ENCODE results near the gene C2CD5.
"Not testable (repeated sequence)": the region's sequence is repeated elsewhere in the genome, so short reads cannot be mapped to it uniquely, and the experiment has no call there.

Gene C2CD5, protein sequence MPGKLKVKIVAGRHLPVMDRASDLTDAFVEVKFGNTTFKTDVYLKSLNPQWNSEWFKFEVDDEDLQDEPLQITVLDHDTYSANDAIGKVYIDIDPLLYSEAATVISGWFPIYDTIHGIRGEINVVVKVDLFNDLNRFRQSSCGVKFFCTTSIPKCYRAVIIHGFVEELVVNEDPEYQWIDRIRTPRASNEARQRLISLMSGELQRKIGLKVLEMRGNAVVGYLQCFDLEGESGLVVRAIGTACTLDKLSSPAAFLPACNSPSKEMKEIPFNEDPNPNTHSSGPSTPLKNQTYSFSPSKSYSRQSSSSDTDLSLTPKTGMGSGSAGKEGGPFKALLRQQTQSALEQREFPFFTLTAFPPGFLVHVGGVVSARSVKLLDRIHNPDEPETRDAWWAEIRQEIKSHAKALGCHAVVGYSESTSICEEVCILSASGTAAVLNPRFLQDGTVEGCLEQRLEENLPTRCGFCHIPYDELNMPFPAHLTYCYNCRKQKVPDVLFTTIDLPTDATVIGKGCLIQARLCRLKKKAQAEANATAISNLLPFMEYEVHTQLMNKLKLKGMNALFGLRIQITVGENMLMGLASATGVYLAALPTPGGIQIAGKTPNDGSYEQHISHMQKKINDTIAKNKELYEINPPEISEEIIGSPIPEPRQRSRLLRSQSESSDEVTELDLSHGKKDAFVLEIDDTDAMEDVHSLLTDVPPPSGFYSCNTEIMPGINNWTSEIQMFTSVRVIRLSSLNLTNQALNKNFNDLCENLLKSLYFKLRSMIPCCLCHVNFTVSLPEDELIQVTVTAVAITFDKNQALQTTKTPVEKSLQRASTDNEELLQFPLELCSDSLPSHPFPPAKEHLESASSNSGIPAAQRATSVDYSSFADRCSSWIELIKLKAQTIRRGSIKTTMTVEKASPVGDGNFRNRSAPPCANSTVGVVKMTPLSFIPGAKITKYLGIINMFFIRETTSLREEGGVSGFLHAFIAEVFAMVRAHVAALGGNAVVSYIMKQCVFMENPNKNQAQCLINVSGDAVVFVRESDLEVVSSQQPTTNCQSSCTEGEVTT

DNA sequence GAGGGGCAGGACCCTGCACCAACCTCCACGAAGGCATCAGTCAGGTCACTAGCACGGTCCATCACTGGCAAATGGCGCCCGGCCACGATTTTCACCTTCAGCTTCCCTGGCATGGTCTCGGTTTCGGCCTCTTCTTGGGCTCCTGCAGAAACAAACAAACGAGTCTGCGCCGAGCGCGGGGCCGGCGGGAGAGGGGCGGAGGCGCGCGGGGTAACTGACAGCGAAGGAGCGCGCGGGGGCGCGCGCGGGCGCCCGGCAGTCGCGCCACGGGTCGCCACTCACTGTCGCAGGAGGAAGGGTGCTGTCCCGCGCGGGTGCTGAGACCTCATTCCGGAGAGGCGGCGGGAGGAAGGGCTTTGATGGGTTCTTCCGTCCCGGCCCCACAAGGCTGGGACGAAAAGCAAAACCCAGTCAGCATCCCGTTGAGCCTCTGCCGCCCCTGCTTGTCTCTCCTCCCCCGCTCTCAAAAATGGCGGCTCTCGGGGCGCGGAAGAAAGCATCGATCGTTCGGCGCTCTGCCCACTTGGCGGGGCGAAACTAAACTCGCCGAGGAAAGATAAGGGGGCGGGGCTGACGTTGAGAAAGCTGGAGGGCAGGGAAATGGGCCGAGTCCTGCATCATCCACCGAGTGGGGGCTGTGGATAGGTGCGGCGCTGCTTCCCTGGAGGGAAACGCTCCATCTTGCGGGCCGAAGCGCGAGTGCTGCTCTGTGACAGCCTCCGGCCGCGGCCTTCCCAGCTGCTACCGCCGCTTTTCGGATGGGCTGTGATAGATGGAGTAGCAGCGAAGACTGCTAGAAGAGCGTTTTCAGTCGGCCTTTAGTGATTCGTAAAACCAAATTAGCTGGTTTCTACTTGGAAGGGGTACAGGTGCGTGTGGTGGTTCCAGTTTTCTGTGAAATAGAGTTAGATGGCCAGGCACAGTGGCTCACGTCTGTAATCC lies at the start of gene C2CD5:
C2CD5 (minus strand) TSS at position 505 of the 942 bp plus-strand sequence; CDS start at position 113, 392 bp downstream.
- peak; percentile 94 for DNase-seq (ENCODE audit: low spot score)

DNA sequence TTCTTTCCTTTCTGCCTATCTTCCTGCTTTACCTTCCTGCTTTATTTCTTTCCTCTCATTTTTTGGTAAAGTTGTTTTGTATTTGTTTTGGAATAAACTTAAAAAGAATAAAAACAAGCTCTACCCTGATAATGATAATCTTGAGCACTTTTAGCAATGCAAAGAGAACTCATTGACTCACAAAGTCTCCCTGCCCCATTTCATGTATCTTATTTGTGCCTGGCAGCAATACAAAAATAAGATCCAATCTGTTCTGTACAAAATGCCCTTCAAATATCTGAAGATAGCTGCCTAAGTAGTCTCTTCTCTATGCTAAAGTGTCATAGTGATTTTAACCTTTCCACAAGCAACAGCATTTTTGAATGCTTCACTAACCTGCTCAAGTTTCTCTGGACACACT lies 49.5 kb upstream of the C2CD5 start:
- no peak for DNase-seq (ENCODE audit: low spot score)

DNA sequence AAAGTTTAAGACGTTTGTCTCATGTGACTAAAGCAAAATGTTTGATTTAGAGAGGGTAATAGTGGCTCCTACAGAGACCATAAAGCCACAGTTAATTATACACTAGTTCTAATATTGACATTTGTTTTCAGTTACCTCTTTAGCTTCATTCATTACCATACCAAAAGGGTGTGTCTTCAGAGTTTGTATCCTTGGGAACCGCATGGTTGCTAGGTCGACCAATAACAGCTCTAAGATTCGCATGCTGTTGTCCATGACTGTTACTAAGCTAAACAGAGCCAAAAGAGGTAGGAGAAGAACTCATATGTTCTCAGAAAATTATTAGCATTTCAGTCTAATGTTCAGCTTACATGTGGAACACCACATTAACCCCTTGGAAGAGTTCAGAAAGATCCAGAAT lies 44.5 kb upstream of the C2CD5 start:
- DNase-seq (ENCODE audit: low spot score): no peak

DNA sequence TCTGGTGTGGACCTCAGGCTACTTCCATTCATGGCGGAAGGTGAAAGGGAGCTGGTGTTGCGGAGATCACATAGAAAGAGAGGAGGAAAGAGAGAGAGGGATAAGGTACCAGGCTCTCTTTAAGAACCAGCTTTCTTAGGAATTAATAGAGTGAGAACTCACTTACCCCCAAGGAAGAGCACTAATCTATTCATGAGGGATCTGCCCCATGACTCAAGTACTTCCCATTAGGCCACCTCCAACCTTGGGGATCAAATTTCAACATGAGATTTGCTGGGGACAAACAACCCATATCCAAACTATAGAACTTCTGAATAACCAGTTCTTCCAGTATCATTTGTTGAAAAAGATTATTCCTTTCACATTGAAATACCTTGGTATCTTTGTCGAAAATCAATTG lies 34.0 kb upstream of the C2CD5 start:
- no peak for DNase-seq (ENCODE audit: low spot score)

DNA sequence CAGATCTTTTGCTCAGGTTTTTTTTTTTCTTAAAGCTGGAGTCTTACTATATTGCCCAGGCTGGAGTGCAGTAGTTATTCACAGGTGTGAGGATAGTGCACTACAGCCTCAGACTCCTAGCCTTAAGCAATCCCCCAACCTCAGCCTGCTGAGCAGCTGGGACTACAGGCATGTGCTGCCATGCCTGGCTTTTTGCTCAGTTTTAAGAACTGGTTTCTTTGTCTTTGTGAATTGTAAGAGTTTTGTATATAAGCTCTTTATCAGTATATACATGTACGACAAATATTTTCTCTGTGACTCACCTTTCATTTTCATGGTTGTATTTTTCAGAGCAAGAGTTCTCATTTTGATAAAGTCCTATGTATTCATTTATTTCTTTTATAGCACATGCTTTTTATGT lies 33.3 kb upstream of the C2CD5 start:
- DNase-seq (ENCODE audit: low spot score): no peak

DNA sequence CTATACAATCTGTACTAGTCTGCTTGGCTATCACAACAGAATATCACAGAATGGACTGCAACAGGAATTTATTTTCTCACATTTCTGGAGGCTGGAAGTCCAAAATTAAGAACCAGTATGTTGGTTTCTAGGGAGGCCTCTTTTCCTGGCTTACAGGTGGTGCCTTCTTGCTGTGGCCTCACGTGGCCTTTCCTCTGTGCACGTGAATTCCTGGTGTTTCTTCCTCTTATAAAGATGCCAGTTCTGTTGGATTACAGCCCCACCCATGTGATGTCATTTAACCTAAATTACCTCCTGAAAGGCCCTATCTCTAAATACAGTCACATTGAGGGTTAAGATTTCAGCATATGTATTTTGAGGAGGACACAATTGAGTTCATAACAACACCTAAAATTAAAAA lies 32.1 kb upstream of the C2CD5 start:
- no peak for DNase-seq (ENCODE audit: low spot score)

DNA sequence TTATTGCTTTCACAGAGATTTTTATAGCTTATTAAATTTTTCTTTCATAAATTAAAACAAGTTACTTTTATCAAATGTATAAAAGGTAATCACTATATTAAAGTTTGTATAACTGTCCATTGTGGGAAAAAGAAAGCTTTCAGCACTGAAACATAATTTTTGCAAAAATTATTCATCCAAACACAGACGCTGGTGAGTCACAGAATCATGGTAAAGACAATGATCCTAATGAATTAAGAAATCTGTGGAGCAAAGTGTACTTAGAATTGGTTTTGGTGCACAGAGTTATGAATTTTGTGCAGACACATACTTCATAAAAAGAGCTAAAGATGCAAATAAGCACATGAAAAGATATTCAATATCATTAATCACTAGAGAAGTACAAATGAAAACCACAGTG lies 31.7 kb upstream of the C2CD5 start:
- DNase-seq (ENCODE audit: low spot score): no peak

DNA sequence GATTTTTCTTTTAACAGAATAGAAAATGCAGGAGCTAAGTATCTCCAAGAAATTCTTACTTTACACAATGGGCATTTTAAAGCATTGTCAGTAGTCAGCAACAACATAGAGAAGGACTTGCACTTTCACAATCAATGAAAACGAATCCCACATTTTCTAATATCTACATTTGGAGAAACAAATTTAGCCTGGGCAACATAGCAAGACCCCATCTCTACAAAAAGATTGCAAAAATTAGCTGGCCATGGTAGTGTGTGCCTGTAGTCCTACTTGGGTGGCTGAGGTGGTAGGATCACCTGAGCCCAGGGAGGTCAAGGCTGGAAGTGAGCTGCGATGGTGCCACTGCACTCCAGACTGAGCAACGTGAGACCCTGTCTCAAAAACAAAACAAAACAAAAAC lies 30.6 kb upstream of the C2CD5 start:
- no peak for DNase-seq (ENCODE audit: low spot score)

DNA sequence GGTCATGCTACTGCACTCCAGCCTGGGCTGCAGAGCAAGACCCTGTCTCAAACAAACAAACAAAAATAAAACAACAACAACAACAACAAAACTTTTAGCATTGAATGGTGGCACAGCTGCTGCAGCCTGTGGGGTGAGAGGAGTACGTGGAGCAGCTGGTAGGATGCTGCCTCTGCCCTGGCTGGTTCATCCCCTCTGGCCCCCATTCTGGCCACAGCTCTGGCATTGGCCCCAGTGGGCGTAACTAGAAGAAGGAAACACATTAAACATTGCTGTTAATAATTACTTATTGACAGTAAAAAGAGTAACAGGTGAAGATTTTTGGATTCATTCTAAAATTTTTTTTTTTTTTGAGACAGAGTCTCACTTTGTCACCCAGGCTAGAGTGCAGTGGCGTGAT lies 28.8 kb upstream of the C2CD5 start:
- no peak for DNase-seq (ENCODE audit: low spot score)

DNA sequence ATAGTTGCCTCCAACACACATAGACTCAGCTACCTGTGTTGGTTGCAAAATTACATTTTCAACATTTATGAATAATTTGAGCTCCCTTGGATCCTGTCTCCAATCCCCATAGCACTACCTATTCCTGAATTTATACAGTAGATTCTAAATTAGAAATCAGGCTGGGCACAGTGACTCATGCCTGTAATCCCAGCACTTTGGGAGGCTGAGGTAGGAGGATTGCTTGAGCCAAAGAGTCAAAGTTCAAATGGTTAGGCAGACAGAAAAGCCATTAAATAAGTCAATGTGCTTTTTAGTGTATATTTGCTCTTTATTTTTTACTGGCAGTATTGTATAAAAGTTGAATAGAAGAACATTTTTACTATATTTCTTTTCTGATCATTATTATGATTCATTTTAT lies 24.9 kb upstream of the C2CD5 start:
- no peak for DNase-seq (ENCODE audit: low spot score)

DNA sequence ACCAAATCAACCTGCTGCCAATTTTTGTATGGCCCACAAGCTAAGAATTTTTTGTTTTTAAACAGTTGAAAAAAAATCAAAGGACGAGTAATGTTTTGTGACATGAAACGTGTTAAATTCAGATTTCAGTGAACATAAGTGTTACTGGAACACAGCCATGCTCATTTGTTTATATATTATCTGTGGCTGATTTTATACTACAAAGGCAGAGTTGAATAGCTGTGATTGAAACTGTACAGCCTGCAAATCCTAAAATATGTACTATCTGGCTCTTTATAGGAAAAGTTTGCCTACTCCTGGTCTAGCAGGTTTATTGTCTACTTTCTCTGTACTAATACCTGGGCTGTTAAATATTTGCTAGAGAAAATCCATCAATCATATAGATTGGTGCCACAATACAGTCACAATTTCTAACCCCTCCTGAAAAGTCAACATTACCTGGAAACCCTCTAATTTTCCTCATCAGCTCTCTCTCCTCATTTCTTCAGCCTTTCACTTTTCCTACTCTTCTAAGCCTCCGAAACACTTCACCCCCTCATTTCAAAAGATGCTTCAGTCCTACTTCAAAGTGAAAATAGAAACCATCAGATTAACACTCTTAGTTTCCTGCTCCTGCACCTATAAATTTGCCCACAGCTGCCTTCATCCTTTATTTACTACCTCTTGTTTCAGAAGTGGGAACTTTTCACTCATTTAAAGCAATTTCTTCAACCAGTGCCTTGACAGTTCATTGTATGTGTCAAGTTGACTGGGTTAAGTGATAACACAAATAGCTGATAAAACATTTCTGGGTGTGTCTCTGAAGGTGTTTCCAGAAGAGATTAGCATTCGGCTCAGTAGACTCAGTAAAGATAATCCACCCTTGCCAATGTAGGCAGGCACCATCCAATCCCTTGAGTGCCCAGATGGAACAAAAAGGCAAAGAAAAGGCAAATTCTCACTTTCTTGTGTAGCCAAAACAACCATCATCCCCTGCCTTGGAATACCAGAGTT lies 18.0 kb upstream of the C2CD5 start:
- no peak for DNase-seq (ENCODE audit: low spot score)

DNA sequence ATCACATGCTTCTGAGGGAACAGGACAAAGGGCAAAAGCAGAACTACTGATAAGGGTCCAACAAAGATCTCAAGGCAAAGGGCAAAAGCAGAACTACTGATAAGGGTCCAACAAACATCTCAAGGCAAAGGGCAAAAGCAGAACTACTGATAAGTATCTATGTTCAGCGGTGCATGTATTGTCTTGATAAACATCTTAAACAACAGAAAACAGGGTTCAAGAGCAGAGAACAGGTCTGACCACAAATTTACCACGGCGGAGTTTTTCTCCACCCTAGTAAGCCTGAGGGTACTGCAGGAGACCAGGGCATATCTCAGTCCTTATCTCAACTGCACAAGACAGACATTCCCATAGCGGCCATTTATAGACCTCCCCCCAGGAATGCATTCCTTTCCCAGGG lies 10.4 kb upstream of the C2CD5 start:
- not testable (repeated sequence) for DNase-seq (ENCODE audit: low spot score)

DNA sequence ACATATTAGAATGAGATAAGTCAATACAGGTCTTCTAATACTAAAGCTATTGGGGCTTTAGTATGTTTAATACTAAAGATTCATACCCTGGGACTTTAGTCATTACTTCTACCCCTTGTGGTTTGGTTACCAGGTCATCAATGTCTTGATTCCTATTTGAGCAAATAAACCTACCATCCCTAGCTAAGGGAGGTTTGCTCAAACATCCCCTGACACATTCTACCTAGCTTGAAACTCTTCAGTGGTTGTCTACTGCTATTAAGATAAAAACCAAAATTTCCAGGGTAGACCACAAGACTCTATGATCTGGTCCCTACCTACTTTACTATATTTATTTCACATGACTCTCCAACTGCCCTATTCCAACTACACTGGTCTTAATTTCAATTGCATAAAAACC lies 7.3 kb upstream of the C2CD5 start:
- no peak for DNase-seq (ENCODE audit: low spot score)

DNA sequence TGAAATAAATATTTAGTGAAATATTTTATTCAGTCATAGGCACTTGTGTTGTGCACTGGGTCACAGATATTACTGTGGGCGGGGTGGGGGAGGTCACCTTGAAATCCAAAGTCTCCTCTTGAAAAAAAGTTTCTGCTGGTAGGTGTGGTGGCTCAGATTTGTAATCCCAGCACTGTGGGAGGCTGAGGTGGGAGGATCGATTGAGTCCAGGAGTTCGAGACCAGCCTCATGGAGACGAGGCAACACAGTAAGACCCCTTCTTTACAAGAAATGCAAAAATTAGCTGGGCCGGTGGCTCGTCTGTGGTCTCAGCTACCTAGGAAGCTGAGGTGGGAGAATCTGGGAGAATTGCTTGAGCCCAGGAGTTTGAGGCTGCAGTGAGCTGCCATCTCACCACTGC lies 913 bp upstream of the C2CD5 start:
- no peak for DNase-seq (ENCODE audit: low spot score)

DNA sequence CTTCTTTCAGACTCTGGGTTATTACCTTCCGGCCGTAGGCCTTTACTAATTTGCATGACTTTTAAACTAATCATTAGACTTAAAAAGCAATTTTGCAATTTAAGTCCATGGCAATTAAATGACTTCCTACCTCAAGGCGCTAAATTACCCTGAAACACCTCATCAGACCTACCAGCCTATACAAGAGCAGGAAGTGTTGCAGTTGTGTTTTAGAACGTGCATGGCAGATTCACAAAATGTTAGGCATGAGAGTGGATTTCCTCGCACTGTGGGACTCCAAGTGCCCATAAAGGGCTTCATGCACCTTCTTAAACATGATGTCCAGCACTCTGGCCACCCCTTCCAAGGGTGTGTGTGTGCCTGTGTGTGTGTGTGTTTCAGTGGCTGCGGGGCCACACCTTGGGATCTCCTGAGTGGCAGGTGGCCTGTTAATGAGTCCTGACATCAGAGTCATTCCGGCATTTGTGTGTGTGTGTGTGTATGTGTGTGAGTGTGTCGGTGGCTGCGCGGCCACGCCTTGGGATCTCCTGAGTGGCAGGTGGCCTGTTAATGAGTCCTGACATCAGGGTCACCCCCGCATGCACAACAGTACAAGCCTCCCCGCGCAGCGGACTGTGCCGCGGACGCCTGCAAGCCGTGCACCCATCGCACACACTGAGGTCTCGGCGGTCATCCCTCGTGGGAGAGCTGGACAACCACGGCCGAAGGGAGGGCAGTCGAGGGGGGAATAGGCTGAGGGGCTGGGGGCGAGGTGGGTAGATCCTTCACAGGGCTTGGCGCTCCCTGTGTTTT lies 900 bp downstream of the C2CD5 start:
- DNase-seq (ENCODE audit: low spot score): peak; percentile 48

DNA sequence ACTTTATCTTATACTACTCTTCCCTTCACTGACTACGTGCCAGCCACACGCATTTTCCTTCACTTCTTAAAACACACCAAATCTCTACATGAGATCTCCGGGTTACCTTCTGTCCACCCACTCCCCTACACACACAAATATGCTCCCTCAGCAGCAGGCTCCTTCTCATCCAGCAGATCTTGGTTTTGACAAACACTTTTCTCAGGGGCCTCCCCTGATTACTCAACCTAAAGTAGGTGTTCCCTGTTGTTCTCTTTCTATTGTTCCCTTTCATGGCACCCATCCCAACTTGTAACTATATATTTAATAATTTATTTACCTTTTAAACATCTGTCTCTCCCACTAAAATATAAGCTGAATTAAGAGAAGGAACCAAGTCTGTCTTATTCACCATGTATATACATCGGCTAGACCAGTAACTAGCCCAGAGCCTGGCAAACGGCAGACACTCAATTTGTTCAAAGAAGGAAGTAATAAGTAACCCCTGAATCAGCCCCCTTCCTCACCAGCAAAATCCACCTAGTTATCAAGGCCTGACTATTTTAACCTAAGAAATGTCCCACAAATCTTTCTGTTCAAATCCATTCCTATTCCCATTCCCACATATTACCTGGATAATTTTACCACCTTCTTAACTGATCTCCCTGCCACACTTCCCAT lies 2.7 kb downstream of the C2CD5 start:
- no peak for DNase-seq (ENCODE audit: low spot score)

DNA sequence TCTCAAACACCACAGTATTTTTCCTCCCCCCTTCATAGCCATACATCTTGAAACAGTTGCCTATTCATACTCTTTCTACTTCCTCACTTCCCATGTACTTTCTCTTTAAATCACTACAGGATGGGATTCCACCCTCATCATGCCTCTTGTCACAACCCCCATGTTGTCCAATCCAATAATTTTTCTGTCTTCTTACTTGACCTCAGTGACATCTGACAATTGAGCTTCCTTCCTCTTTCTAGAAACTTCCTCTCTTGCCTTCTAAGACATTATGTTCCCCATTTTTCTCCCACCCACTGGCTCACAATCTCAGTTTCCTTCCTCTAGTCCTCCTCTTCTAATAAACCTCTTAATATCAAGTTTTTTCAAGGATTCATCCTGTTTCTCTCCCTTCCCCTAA lies 5.3 kb downstream of the C2CD5 start:
- DNase-seq (ENCODE audit: low spot score): peak; percentile 49

DNA sequence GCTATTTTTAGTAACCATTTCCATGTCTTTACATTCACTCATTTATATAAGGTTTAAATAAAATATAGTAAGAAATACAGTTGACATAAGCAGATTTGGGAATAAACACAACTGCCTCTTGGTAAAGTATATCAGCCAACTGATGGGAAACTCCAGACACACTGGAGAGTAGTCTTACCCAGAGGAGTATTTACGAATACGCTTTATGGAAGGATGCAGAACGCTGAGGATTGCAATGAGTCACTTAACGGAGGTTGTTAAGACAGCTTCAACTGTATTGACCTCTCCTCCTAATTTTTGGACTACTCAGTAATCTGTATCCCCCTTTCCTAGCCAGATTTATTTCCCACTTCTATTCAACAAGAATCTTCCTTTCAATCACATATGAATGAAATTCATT lies 6.0 kb downstream of the C2CD5 start:
- DNase-seq (ENCODE audit: low spot score): no peak

DNA sequence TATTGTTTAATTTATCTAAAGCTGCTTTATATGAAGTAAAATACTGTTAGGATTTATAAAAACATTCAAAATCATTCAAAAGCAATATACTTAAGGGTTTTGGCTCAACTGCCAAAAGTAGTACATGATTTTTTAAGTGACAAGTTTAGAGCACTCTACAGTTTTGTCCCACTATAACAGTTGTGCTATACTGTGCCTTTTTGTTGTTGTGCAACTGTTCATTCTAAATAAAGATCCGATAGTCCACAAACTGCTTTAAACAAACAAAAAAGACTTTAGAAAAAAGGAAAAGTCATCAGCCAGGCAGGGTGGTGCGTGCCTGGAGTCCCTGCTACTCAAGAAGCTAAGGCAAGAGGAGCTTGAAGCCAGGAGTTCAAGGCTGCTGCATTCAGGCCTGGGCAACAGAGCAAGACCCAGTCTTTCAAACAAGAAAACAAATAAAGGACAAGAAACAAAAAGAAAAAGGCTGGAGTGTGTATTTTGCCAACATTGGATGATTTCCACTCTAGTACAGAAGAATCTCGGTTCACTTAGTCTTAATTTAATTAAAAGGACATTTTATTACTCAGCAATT lies 7.3 kb downstream of the C2CD5 start:
- DNase-seq (ENCODE audit: low spot score): no peak
